Body of pancreas (tissue), 4 donors: ENCODE data around the gene STAU1.

Experiments used
- POLR2A ChIP-seq, 3 donors: fragments of 450-650 bp; IDR thresholded peaks; one replicate each; pipeline ENCODE4 v1.6.1; 2016; ENCODE audit warnings: antibody characterized with exemption in 3 of 3, mild to moderate bottlenecking in 2 of 3
- TF ChIP-seq, protein P1 (sequence below), 7 experiments: fragments of 450-650 bp in 4 of 7; fragments of 200-600 bp in 3 of 7; sonication (generic) in 3 of 7; IDR thresholded peaks; one replicate each; pipeline ENCODE4 v1.5.1; 2016 to 2019; ENCODE audit warnings: antibody characterized with exemption in 7 of 7

GRCh38 chr20:49156481-49156880 is 31.7 kb downstream of the STAU1 start:
- TF ChIP-seq, protein P1, sequence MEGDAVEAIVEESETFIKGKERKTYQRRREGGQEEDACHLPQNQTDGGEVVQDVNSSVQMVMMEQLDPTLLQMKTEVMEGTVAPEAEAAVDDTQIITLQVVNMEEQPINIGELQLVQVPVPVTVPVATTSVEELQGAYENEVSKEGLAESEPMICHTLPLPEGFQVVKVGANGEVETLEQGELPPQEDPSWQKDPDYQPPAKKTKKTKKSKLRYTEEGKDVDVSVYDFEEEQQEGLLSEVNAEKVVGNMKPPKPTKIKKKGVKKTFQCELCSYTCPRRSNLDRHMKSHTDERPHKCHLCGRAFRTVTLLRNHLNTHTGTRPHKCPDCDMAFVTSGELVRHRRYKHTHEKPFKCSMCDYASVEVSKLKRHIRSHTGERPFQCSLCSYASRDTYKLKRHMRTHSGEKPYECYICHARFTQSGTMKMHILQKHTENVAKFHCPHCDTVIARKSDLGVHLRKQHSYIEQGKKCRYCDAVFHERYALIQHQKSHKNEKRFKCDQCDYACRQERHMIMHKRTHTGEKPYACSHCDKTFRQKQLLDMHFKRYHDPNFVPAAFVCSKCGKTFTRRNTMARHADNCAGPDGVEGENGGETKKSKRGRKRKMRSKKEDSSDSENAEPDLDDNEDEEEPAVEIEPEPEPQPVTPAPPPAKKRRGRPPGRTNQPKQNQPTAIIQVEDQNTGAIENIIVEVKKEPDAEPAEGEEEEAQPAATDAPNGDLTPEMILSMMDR (IDR thresholded peaks at IDR 0.05), result no peak
- no peak for TF ChIP-seq POLR2A (IDR thresholded peaks at IDR 0.05)
